Ovary (tissue), 9 donors: ENCODE measurements around the gene FAS. TPM values are rescaled to one million over a fixed set of nuclear protein-coding genes. Genes with fewer than 3 reads are reported as not detected.

Experiments used
- DNase-seq, 5 donors: peaks; one replicate each; pipeline ENCODE4 v3.0.0-alpha.2; 2019 to 2020
- H3K27ac ChIP-seq, 2 donors: fragments of 200-600 bp; one replicate each; pipeline versions ENCODE4 v1.5.1 to v1.8.0; 2019 to 2022
- H3K27me3 ChIP-seq: fragments of 200-600 bp; one replicate; pipeline ENCODE4 v1.8.0; 2022
- H3K36me3 ChIP-seq: fragments of 200-600 bp; sonication (generic); one replicate; pipeline ENCODE4 v1.5.1; 2019
- H3K4me1 ChIP-seq: one replicate; pipeline ENCODE4 v1.8.1; 2013; ENCODE audit warnings: mild to moderate bottlenecking, moderate library complexity; ENCODE audit not compliant: insufficient read depth
- H3K4me3 ChIP-seq: fragments of 200-600 bp; sonication (generic); one replicate; pipeline ENCODE4 v1.5.1; 2017
- H3K9me3 ChIP-seq, 2 donors: fragments of 200-600 bp in 1 of 2; sonication (generic) in 1 of 2; one replicate each; pipeline versions ENCODE4 v1.5.1 to v1.8.1; 2013 to 2019; ENCODE audit warnings: mild to moderate bottlenecking in 1 of 2, moderate library complexity in 1 of 2
- EP300 ChIP-seq: sonication (generic); formaldehyde crosslinking; IDR thresholded peaks from one replicate; pipeline ENCODE4 v1.6.1; 2017; ENCODE audit warnings: antibody characterized with exemption
- POLR2A ChIP-seq: fragments of 450-650 bp; IDR thresholded peaks from one replicate; pipeline ENCODE4 v1.6.1; 2017; ENCODE audit warnings: antibody characterized with exemption, mild to moderate bottlenecking, moderate library complexity
- WGBS, 3 donors: extraction: QIAGEN DNeasy Blood & Tissue Kit in 1 of 3; methylation state at CpG; one replicate each; pipeline versions ENCODE4 v1.1.5 to v1.1.7; 2013 to 2017; 5-methylcytosine and 5-hydroxymethylcytosine counted together
- intact Hi-C, 4 donors: fragments of 100-400 bp; cut with DNase I; formaldehyde crosslinking; loops; one replicate each; pipeline versions ENCODE4 v1.11.0 to v1.15.1; 2022 to 2023
- polyA plus RNA-seq, 2 donors: library from polyadenylated mRNA; stranded (reverse); fragments of 200-250 nt in 1 of 2; fragments of 350-450 nt in 1 of 2; fragmentation: Illumina TruSeq in 1 of 2; extraction: RNeasy Lipid Tissue Mini Kit (QIAGEN cat#74804) in 1 of 2; gene quantifications; one replicate each; pipeline ENCODE4 v1.2.3, GENCODE V29; 2013 to 2014
- total RNA-seq, 7 donors: library from RNA; depleted of rRNA in 2 of 7; stranded (reverse); fragments of >200 nt in 2 of 7; fragmentation: NEBNext Ultra II Directional in 3 of 7; extraction: Animal tissue kit (Norgen Biotek cat#: 25700) in 3 of 7; gene quantifications; one replicate each; pipeline versions ENCODE4 v1.1.0 to v1.2.4, GENCODE V29; 2016 to 2023
- TF ChIP-seq, protein P1 (sequence below), 3 donors: fragments of 450-650 bp in 2 of 3; fragments of 200-600 bp in 1 of 3; IDR thresholded peaks; one replicate each; pipeline versions ENCODE4 v1.5.1 to v1.8.0; 2016 to 2022; ENCODE audit warnings: antibody characterized with exemption in 3 of 3, mild to moderate bottlenecking in 1 of 3
- donor health status: DM: no; HTN: no; CAD: no; lungs with moderate emphysema.
- donor health status: DM: no; HTN: no; CAD: no.
- donor health status: Bipolar disorder and iron deficiency.
- donor health status: DM: yes; HTN: yes; CAD: no.
- donor health status: DM: no; HTN: no; CAD: no.
- donor health status: DM: yes; HTN: yes; CAD: no.

The FAS gene
- total and polyA plus RNA-seq, 9 donors: 33.1 to 75.9 (median 43.5) TPM

- Histone ChIP-seq H3K4me1 (peaks cover 17% of the 10 kb centered on the region), H3K27me3 (no peaks in the 10 kb centered on the region), H3K9me3 (no peaks in the 10 kb centered on the region), H3K36me3 (no peaks in the 10 kb centered on the region), H3K27ac (peak overlapping the region; percentile 62 to 71), H3K4me3 (no peak overlapping the region)
- DNase-seq: peak; percentile 56 to 75 (median 66)
- TF ChIP-seq POLR2A (no peak), EP300 (no peak)
- TF ChIP-seq, protein P1, sequence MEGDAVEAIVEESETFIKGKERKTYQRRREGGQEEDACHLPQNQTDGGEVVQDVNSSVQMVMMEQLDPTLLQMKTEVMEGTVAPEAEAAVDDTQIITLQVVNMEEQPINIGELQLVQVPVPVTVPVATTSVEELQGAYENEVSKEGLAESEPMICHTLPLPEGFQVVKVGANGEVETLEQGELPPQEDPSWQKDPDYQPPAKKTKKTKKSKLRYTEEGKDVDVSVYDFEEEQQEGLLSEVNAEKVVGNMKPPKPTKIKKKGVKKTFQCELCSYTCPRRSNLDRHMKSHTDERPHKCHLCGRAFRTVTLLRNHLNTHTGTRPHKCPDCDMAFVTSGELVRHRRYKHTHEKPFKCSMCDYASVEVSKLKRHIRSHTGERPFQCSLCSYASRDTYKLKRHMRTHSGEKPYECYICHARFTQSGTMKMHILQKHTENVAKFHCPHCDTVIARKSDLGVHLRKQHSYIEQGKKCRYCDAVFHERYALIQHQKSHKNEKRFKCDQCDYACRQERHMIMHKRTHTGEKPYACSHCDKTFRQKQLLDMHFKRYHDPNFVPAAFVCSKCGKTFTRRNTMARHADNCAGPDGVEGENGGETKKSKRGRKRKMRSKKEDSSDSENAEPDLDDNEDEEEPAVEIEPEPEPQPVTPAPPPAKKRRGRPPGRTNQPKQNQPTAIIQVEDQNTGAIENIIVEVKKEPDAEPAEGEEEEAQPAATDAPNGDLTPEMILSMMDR (IDR thresholded peaks at IDR 0.05): no peak
- 3 to 4% (median 3%) methylated on average over 5 of the region's 5 CpGs for WGBS, 3 donors
- intact Hi-C loops: no loop called here
Observed at GRCh38 chr10:88979153-88979562, 11.4 kb upstream of the FAS start.

GRCh38 chr10:88979603-88980002 is 11.0 kb upstream of the FAS start:
- Histone ChIP-seq H3K4me1 (peaks cover 16% of the 10 kb centered on the region), H3K36me3 (no peaks in the 10 kb centered on the region), H3K27ac (peak overlapping the region; percentile 62 to 71), H3K4me3 (no peak overlapping the region), H3K9me3 (no peaks in the 10 kb centered on the region), H3K27me3 (no peaks in the 10 kb centered on the region)
- intact Hi-C loops: no loop called here
- DNase-seq: no peak
- TF ChIP-seq, protein P1 (IDR thresholded peaks at IDR 0.05): no peak
- TF ChIP-seq POLR2A (no peak), EP300 (no peak)
- WGBS, 3 donors: 52 to 66% (median 63%) methylated on average over 4 of the region's 4 CpGs

DNA sequence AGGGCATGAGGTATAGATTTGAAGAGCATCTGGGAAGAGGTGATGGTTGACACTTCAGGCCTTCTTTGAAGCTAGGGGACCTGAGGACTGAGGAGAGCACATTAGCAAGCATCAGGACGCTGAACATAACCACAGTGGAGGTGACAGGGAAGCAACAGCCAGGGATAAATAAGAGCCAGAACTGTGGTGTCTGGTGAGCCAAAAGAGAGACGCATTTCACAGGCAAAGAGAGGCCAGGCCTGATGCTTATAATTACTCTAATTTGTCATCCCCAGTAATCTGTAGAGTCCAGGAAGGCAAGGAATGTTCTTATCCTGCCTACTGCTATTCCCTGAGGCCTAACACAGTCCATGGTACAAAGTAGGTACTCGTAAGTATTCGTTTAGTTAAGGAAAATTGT is 10.4 kb upstream of the FAS start:
- Histone ChIP-seq H3K36me3 (no peaks in the 10 kb centered on the region), H3K27ac (peak overlapping the region; percentile 62 to 71), H3K27me3 (no peaks in the 10 kb centered on the region), H3K4me1 (peaks cover 16% of the 10 kb centered on the region), H3K9me3 (no peaks in the 10 kb centered on the region), H3K4me3 (no peak overlapping the region)
- intact Hi-C loops: no loop called here
- no peak for TF ChIP-seq EP300
- no peak for TF ChIP-seq POLR2A
- TF ChIP-seq, protein P1 (IDR thresholded peaks at IDR 0.05): no peak
- WGBS, 3 donors: 55 to 78% (median 62%) methylated on average over 4 of the region's 4 CpGs
- DNase-seq: no peak

DNA sequence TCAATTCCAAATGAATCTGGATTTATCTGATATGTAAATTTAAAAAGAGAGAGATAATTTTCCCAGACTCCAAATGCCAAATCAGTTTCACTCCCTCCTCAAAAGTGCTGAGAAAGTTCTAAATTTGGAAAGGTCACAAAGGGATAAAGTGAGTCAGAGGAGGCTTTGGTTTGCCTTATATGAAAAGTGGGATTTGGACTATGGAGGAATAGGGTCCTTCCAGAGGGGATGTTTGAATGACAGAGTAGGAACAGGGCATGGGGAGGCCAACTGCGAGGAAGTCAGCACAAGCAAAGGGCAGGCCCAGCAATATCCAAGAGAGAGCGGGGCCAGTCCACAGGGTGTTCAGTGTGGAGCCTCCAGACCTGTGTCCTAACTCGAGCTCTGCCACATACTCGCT is 9.8 kb upstream of the FAS start:
- peak overlapping the region; percentile 62 to 71 for H3K27ac ChIP-seq
- H3K9me3 ChIP-seq: no peaks in the 10 kb centered on the region
- intact Hi-C loops: no loop called here
- H3K36me3 ChIP-seq: no peaks in the 10 kb centered on the region
- peaks cover 12% of the 10 kb centered on the region for H3K4me1 ChIP-seq
- TF ChIP-seq, protein P1 (IDR thresholded peaks at IDR 0.05): no peak
- no peak for TF ChIP-seq EP300
- TF ChIP-seq POLR2A: no peak
- H3K27me3 ChIP-seq: no peaks in the 10 kb centered on the region
- DNase-seq: peak in 1 of 5 donors; percentile 22
- no peak overlapping the region for H3K4me3 ChIP-seq
- 59 to 83% (median 70%) methylated on average over 3 to 4 of the region's 4 CpGs for WGBS, 3 donors
